IMR-90 (cell line): ENCODE measurements around the gene DHRSX. TPM values are rescaled to one million over a fixed set of nuclear protein-coding genes. Genes with fewer than 3 reads are reported as not detected.

Source experiments
- ATAC-seq: fragments of 200-7000 bp; cut with Tn5 transposase; 2 replicates; pipeline ENCODE4 v1.9.1; 2020; ENCODE audit warnings: low read depth, mild to moderate bottlenecking, moderate library complexity
- BruUV-seq: library from RNA; stranded (reverse); fragments of 400-500 nt; replicated peaks from 2 replicates; lab custom pipeline; 2021; lab: Mats Ljungman, UMichigan
- CTCF ChIA-PET: fragments of 300-600 bp; formaldehyde crosslinking; extraction: SDS; loops from one replicate; lab custom pipeline; 2021; ENCODE audit warnings: antibody characterized with exemption; lab: Yijun Ruan, JAX
- POLR2A ChIA-PET: fragments of 300-600 bp; sonication (Branson Sonifier 250); formaldehyde crosslinking; loops from one replicate; lab custom pipeline; 2022; ENCODE audit warnings: antibody characterized with exemption; ENCODE audit not compliant: unreplicated experiment; lab: Charles Lee
- DNase-seq: peaks from one replicate; pipeline ENCODE4 v3.0.0; 2013
- H2AFZ ChIP-seq: replicated peaks from 2 replicates; pipeline ENCODE3; 2013; ENCODE audit warnings: low read length, mild to moderate bottlenecking; ENCODE audit not compliant: poor library complexity
- H2AK5ac ChIP-seq: 2 replicates; pipeline ENCODE4 v1.6.1; 2013; ENCODE audit warnings: low read depth, low read length, inconsistent platforms
- H2AK9ac ChIP-seq: replicated peaks from 2 replicates; pipeline ENCODE3; 2013; ENCODE audit warnings: mild to moderate bottlenecking, low read depth, low read length, moderate library complexity; ENCODE audit not compliant: poor library complexity
- H2BK120ac ChIP-seq: 2 replicates; pipeline ENCODE4 v1.6.1; 2013; ENCODE audit warnings: low read depth, low read length, inconsistent platforms
- H2BK15ac ChIP-seq: 3 replicates; pipeline ENCODE4 v1.6.1; 2013; ENCODE audit warnings: low read depth, low read length, inconsistent platforms
- H2BK20ac ChIP-seq: 2 replicates; pipeline ENCODE4 v1.6.1; 2013; ENCODE audit warnings: low read depth, mild to moderate bottlenecking, inconsistent platforms, low read length, moderate library complexity
- H2BK5ac ChIP-seq: 2 replicates; pipeline ENCODE4 v1.6.1; 2013; ENCODE audit warnings: mild to moderate bottlenecking, low read depth, low read length, inconsistent platforms; ENCODE audit not compliant: poor library complexity, severe bottlenecking
- H3K14ac ChIP-seq: replicated peaks from 2 replicates; pipeline ENCODE4 v1.6.1; 2013; ENCODE audit warnings: low read depth, low read length, inconsistent platforms
- H3K18ac ChIP-seq: 2 replicates; pipeline ENCODE4 v1.6.1; 2013; ENCODE audit warnings: low read depth, low read length, control low read depth
- H3K23ac ChIP-seq: 2 replicates; pipeline ENCODE4 v1.6.1; 2013; ENCODE audit warnings: low read depth, low read length, inconsistent platforms
- H3K27ac ChIP-seq: 2 replicates; pipeline ENCODE4 v1.5.1; 2013; ENCODE audit warnings: mild to moderate bottlenecking, control low read depth, low read length; ENCODE audit not compliant: insufficient read depth
- H3K27me3 ChIP-seq: 2 replicates; pipeline ENCODE4 v1.6.1; 2013; ENCODE audit warnings: low read length; ENCODE audit not compliant: control insufficient read depth, insufficient read depth
- H3K36me3 ChIP-seq: 2 replicates; pipeline ENCODE4 v1.6.1; 2013; ENCODE audit warnings: low read length, mixed read lengths; ENCODE audit not compliant: control insufficient read depth, insufficient read depth
- H3K4ac ChIP-seq: 2 replicates; pipeline ENCODE4 v1.6.1; 2013; ENCODE audit warnings: low read depth, low read length, inconsistent platforms
- H3K4me1 ChIP-seq: 2 replicates; pipeline ENCODE4 v1.6.1; 2013; ENCODE audit warnings: low read length, mixed read lengths; ENCODE audit not compliant: control insufficient read depth, insufficient read depth
- H3K4me2 ChIP-seq: 2 replicates; pipeline ENCODE4 v1.6.1; 2013; ENCODE audit warnings: low read depth, mild to moderate bottlenecking, control low read depth, low read length, moderate library complexity
- H3K4me3 ChIP-seq: 2 replicates; pipeline ENCODE4 v1.5.1; 2013; ENCODE audit warnings: low read depth, mild to moderate bottlenecking, control low read depth, low read length, moderate library complexity; ENCODE audit not compliant: insufficient read depth
- H3K56ac ChIP-seq: 2 replicates; pipeline ENCODE4 v1.6.1; 2013; ENCODE audit warnings: low read length, inconsistent platforms; ENCODE audit not compliant: insufficient read depth; ENCODE audit errors: extremely low read depth
- H3K79me1 ChIP-seq, 2 experiments: 2 replicates each; pipeline ENCODE4 v1.6.1; 2013; ENCODE audit warnings: low read length in 2 of 2, inconsistent platforms in 1 of 2, low read depth in 1 of 2
- H3K9ac ChIP-seq: 2 replicates; pipeline ENCODE4 v1.6.1; 2013; ENCODE audit warnings: low read depth, low read length, control low read depth
- H3K9me1 ChIP-seq: 2 replicates; pipeline ENCODE4 v1.6.1; 2013; ENCODE audit warnings: low read length, inconsistent platforms; ENCODE audit not compliant: insufficient read depth
- H3K9me3 ChIP-seq: 2 replicates; pipeline ENCODE4 v1.6.1; 2013; ENCODE audit warnings: low read length; ENCODE audit not compliant: control insufficient read depth, insufficient read depth
- H4K20me1 ChIP-seq: 2 replicates; pipeline ENCODE4 v1.6.1; 2013; ENCODE audit warnings: low read length, inconsistent platforms; ENCODE audit not compliant: insufficient read depth
- H4K5ac ChIP-seq: 2 replicates; pipeline ENCODE4 v1.6.1; 2013; ENCODE audit warnings: mild to moderate bottlenecking, low read depth, low read length, control low read depth
- H4K8ac ChIP-seq, 2 experiments: 2 replicates each; pipeline ENCODE4 v1.6.1; 2013; ENCODE audit warnings: low read depth in 2 of 2, low read length in 2 of 2, control low read depth in 1 of 2, inconsistent platforms in 1 of 2
- H4K91ac ChIP-seq: 2 replicates; pipeline ENCODE4 v1.6.1; 2013; ENCODE audit warnings: low read depth, low read length, inconsistent platforms; ENCODE audit not compliant: insufficient read depth
- BHLHE40 ChIP-seq: fragments of 150-350 bp; IDR thresholded peaks from 2 replicates; pipeline ENCODE4 v1.6.1; 2016; ENCODE audit warnings: mild to moderate bottlenecking, low read depth, low read length
- CEBPB ChIP-seq: IDR thresholded peaks from 2 replicates; pipeline ENCODE4 v1.6.1; 2012; ENCODE audit warnings: low read depth, low read length, improper control_type of control experiment
- CHD1 ChIP-seq: IDR thresholded peaks from 2 replicates; pipeline ENCODE4 v1.6.1; 2012; ENCODE audit warnings: low read depth, low read length, improper control_type of control experiment
- CTCF ChIP-seq: conservative IDR thresholded peaks from 2 replicates; pipeline ENCODE4 v1.5.1; 2012; ENCODE audit warnings: mild to moderate bottlenecking, low read depth, low read length, improper control_type of control experiment
- ELK1 ChIP-seq: fragments of 150-350 bp; IDR thresholded peaks from 2 replicates; pipeline ENCODE4 v1.6.1; 2016; ENCODE audit warnings: low read depth, mild to moderate bottlenecking, low read length, moderate library complexity, borderline replicate concordance
- FOS ChIP-seq: fragments of 150-350 bp; IDR thresholded peaks from 2 replicates; pipeline ENCODE4 v1.6.1; 2016; ENCODE audit warnings: low read depth, low read length
- MAZ ChIP-seq: IDR thresholded peaks from 2 replicates; pipeline ENCODE4 v1.6.1; 2012; ENCODE audit warnings: low read depth, mild to moderate bottlenecking, low read length, improper control_type of control experiment, moderate library complexity, borderline replicate concordance
- MXI1 ChIP-seq: IDR thresholded peaks from 2 replicates; pipeline ENCODE4 v1.6.1; 2012; ENCODE audit warnings: low read depth, mild to moderate bottlenecking, low read length, moderate library complexity, borderline replicate concordance
- NFE2L2 ChIP-seq: fragments of 150-350 bp; IDR thresholded peaks from 2 replicates; pipeline ENCODE4 v1.6.1; 2016; ENCODE audit warnings: low read depth, mild to moderate bottlenecking, low read length
- POLR2A ChIP-seq: IDR thresholded peaks from 2 replicates; pipeline ENCODE4 v1.6.1; 2012; ENCODE audit warnings: mild to moderate bottlenecking, low read depth, low read length
- RAD21 ChIP-seq: IDR thresholded peaks from 2 replicates; pipeline ENCODE4 v1.6.1; 2012; ENCODE audit warnings: low read length, improper control_type of control experiment
- RCOR1 ChIP-seq: IDR thresholded peaks from 2 replicates; pipeline ENCODE4 v1.6.1; 2012; ENCODE audit warnings: mild to moderate bottlenecking, low read length, improper control_type of control experiment; ENCODE audit not compliant: insufficient replicate concordance
- RFX5 ChIP-seq: IDR thresholded peaks from 2 replicates; pipeline ENCODE4 v1.8.0; 2012; ENCODE audit warnings: low read depth, mild to moderate bottlenecking, low read length, moderate library complexity
- SMC3 ChIP-seq: fragments of 150-350 bp; IDR thresholded peaks from 2 replicates; pipeline ENCODE4 v1.6.1; 2016; ENCODE audit warnings: low read depth, mild to moderate bottlenecking, antibody characterized with exemption, low read length, moderate library complexity
- USF2 ChIP-seq: fragments of 150-350 bp; IDR thresholded peaks from 2 replicates; pipeline ENCODE4 v1.6.1; 2017; ENCODE audit warnings: mild to moderate bottlenecking, antibody characterized with exemption, low read length, low read depth
- WGBS, 2 experiments: methylation state at CpG; one replicate each; pipeline versions ENCODE4 v1.1.5 to v1.1.7; 2013; ENCODE audit warnings: missing lambda C conversion rate in 2 of 2; ENCODE audit not compliant: insufficient read length in 1 of 2; ENCODE audit errors: extremely low coverage in 2 of 2; 5-methylcytosine and 5-hydroxymethylcytosine counted together
- dilution Hi-C: fragments of 300-500 bp; cut with HindIII; formaldehyde crosslinking; loops from one replicate; pipeline ENCODE4 v1.14.3; 2018; ENCODE audit warnings: low sequenced_read_pairs; ENCODE audit not compliant: unreplicated experiment
- in situ Hi-C: fragments of 300-500 bp; cut with MboI; formaldehyde crosslinking; loops from 3 replicates; pipeline ENCODE4 v1.14.3; 2019; ENCODE audit warnings: low sequenced_read_pairs, inconsistent platforms, mixed read lengths
- intact Hi-C: fragments of 100-400 bp; cut with micrococcal nuclease; formaldehyde crosslinking; loops from 2 replicates; pipeline ENCODE4 v1.10.0; 2022
- polyA plus RNA-seq, 3 experiments: library from polyadenylated mRNA; depleted of rRNA; stranded (reverse); fragments of >200 nt; gene quantifications; 2 replicates each; pipeline ENCODE4 v1.2.3, GENCODE V29; 2012; ENCODE audit warnings: low replicate concordance in 1 of 3
- total RNA-seq: library from RNA; depleted of rRNA; stranded (reverse); fragments of >200 nt; gene quantifications from 2 replicates; pipeline ENCODE4 v1.2.3, GENCODE V29; 2012

The DHRSX gene
- total and polyA plus RNA-seq, 2 of the 4 experiments (the other 2 are of a cell fraction): 26.2 to 38.0 TPM

- Histone ChIP-seq H2AK5ac (no peak overlapping the region), H3K9ac (no peak overlapping the region), H2BK20ac (no peak overlapping the region), H2BK5ac (no peak overlapping the region), H3K79me1 (peaks cover 6 to 8% of the 10 kb centered on the region in 2 experiments; a peak in 3 of 4 replicates), H3K9me3 (no peaks in the 10 kb centered on the region), H4K8ac (no peak overlapping the region), H3K27ac (no peak overlapping the region), H3K14ac (no peak overlapping the region), H4K20me1 (0 out of 2 replicates have a peak, but pooled peaks cover 4% of the 10 kb centered on the region), H3K27me3 (no peaks in the 10 kb centered on the region), H2BK15ac (no peak overlapping the region), H2AFZ (no peak overlapping the region), H3K18ac (no peak overlapping the region), H4K5ac (no peak overlapping the region), H3K23ac (no peak overlapping the region), H3K56ac (no peak overlapping the region), H3K4me3 (no peak overlapping the region), H3K4ac (no peak overlapping the region), H3K9me1 (no peaks in the 10 kb centered on the region), H2BK120ac (no peak overlapping the region), H3K4me2 (no peak overlapping the region), H2AK9ac (no peak overlapping the region), H4K91ac (no peak overlapping the region), H3K4me1 (no peaks in the 10 kb centered on the region), H3K36me3 (peaks cover 8% of the 10 kb centered on the region)
- no peak for ATAC-seq
- DNase-seq: no peak
- TF ChIP-seq BHLHE40 (no peak), POLR2A (no peak), MXI1 (no peak), MAZ (no peak), CHD1 (no peak), NFE2L2 (no peak), ELK1 (no peak), RFX5 (no peak), FOS (no peak), RAD21 (no peak), USF2 (no peak), CEBPB (no peak), RCOR1 (no peak), SMC3 (no peak), CTCF (no peak)
- no TSS peak for BruUV-seq
- ChIA-PET CTCF (no interaction called here), POLR2A (no interaction called here)
- WGBS, 2 experiments: 100% methylated on average over 1 of the region's 5 CpGs; no CpG with 5 or more reads in 1 of the 2 experiments
- intact Hi-C loops: no loop called here
- dilution Hi-C loops: no loop called here
- in situ Hi-C loops: no loop called here
Measured at GRCh38 chrX:2427737-2428136, 73.0 kb downstream of the DHRSX start.
